Uterus (tissue), 4 donors: ENCODE results near the gene BCAR3. TPM values are rescaled to one million over a fixed set of nuclear protein-coding genes. Genes with fewer than 3 reads are reported as not detected.

Source experiments
- DNase-seq, 2 donors: peaks; one replicate each; pipeline ENCODE4 v3.0.0-alpha.2; 2019 to 2020
- H3K27ac ChIP-seq, 2 donors: fragments of 200-600 bp; sonication (generic); 1 replicate in 1 of 2; 2 replicates in 1 of 2; pipeline ENCODE4 v1.5.1; 2016 to 2018
- H3K27me3 ChIP-seq, 2 donors: fragments of 200-600 bp; sonication (generic); one replicate each; pipeline ENCODE4 v1.5.1; 2018 to 2019; ENCODE audit warnings: control low read depth in 1 of 2
- H3K36me3 ChIP-seq, 2 donors: fragments of 200-600 bp; sonication (generic); one replicate each; pipeline ENCODE4 v1.5.1; 2019; ENCODE audit warnings: control low read depth in 1 of 2
- H3K4me1 ChIP-seq, 2 donors: fragments of 200-600 bp; sonication (generic); one replicate each; pipeline ENCODE4 v1.5.1; 2018 to 2019; ENCODE audit warnings: control low read depth in 1 of 2
- H3K4me3 ChIP-seq, 2 donors: fragments of 200-600 bp; sonication (generic); 1 replicate in 1 of 2; 2 replicates in 1 of 2; pipeline ENCODE4 v1.5.1; 2018 to 2019; ENCODE audit warnings: mild to moderate bottlenecking in 1 of 2
- H3K9me3 ChIP-seq, 2 donors: fragments of 200-600 bp; sonication (generic); one replicate each; pipeline ENCODE4 v1.5.1; 2019; ENCODE audit warnings: control low read depth in 1 of 2
- CTCF ChIP-seq, 4 experiments: fragments of 200-600 bp in 2 of 4; fragments of 450-650 bp in 2 of 4; sonication (generic) in 2 of 4; IDR thresholded peaks; one replicate each; pipeline ENCODE4 v1.5.1; 2016 to 2019; ENCODE audit warnings: antibody characterized with exemption in 4 of 4, mild to moderate bottlenecking in 2 of 4, moderate library complexity in 1 of 4
- POLR2A ChIP-seq, 2 donors: fragments of 450-650 bp; IDR thresholded peaks; one replicate each; pipeline ENCODE4 v1.6.1; 2016; ENCODE audit warnings: antibody characterized with exemption in 2 of 2, mild to moderate bottlenecking in 1 of 2, moderate library complexity in 1 of 2
- intact Hi-C: fragments of 100-400 bp; cut with DNase I; formaldehyde crosslinking; loops from one replicate; pipeline ENCODE4 v1.15.1; 2023; ENCODE audit warnings: low total_unique reads
- total RNA-seq, 4 donors: library from RNA; depleted of rRNA in 3 of 4; stranded (reverse); fragments of >200 nt in 3 of 4; gene quantifications; one replicate each; pipeline versions ENCODE4 v1.1.0 to v1.2.4, GENCODE V29; 2014 to 2023
- donor health status: DM: yes; HTN: yes; CAD: no.

BCAR3 gene
- total RNA-seq, 4 donors from 2014 or later = 8.5 to 56.8 (median 20.2) TPM

GRCh38 chr1:93566227-93566626 is 115.4 kb downstream of the BCAR3 start:
- intact Hi-C loops = no loop called here
- peak in 1 of 2 donors; percentile 40 for DNase-seq
- no peaks in the 10 kb centered on the region for H3K36me3 ChIP-seq
- H3K9me3 ChIP-seq = no peaks in the 10 kb centered on the region
- no peaks in the 10 kb centered on the region for H3K27me3 ChIP-seq
- no peaks in the 10 kb centered on the region for H3K4me1 ChIP-seq
- H3K4me3 ChIP-seq = no peak overlapping the region
- TF ChIP-seq CTCF (IDR thresholded peaks at IDR 0.05) (no peak), POLR2A (IDR thresholded peaks at IDR 0.05) (no peak)
- H3K27ac ChIP-seq = peak overlapping the region; percentile 58 to 65

GRCh38 chr1:93565496-93566206 is 116.0 kb downstream of the BCAR3 start:
- no peaks in the 10 kb centered on the region for H3K4me1 ChIP-seq
- H3K36me3 ChIP-seq = peaks cover 0 to 2% of the 10 kb centered on the region in 2 donors
- H3K4me3 ChIP-seq = no peak overlapping the region
- peak overlapping the region; percentile 58 to 65 for H3K27ac ChIP-seq
- H3K9me3 ChIP-seq = no peaks in the 10 kb centered on the region
- DNase-seq = no peak
- H3K27me3 ChIP-seq = no peaks in the 10 kb centered on the region
- TF ChIP-seq POLR2A (IDR thresholded peaks at IDR 0.05) (no peak), CTCF (IDR thresholded peaks at IDR 0.05) (no peak)
- intact Hi-C loops = no loop called here

GRCh38 chr1:93559695-93560094 is 121.9 kb downstream of the BCAR3 start:
- DNase-seq = no peak
- Histone ChIP-seq H3K27me3 (no peaks in the 10 kb centered on the region), H3K9me3 (no peaks in the 10 kb centered on the region), H3K4me3 (no peak overlapping the region), H3K27ac (no peak overlapping the region), H3K4me1 (no peaks in the 10 kb centered on the region), H3K36me3 (peaks cover 0 to 2% of the 10 kb centered on the region in 2 donors)
- intact Hi-C loops = no loop called here
- TF ChIP-seq POLR2A (IDR thresholded peaks at IDR 0.05) = no peak

- Histone ChIP-seq H3K4me3 (no peak overlapping the region), H3K27ac (no peak overlapping the region), H3K36me3 (peaks cover 0 to 2% of the 10 kb centered on the region in 2 donors), H3K4me1 (no peaks in the 10 kb centered on the region), H3K27me3 (no peaks in the 10 kb centered on the region), H3K9me3 (no peaks in the 10 kb centered on the region)
- DNase-seq = no peak
- TF ChIP-seq CTCF (IDR thresholded peaks at IDR 0.05) (no peak), POLR2A (IDR thresholded peaks at IDR 0.05) (no peak)
- intact Hi-C loops = no loop called here
Observed at GRCh38 chr1:93559045-93559444, 122.6 kb downstream of the BCAR3 start.

- no peak for DNase-seq
- no peaks in the 10 kb centered on the region for H3K9me3 ChIP-seq
Observed at GRCh38 chr1:93556291-93556690, 125.3 kb downstream of the BCAR3 start.

More at GRCh38 chr1:93556291-93556690, 125.3 kb downstream of the BCAR3 start:
- Histone ChIP-seq H3K36me3 (peaks cover 0 to 2% of the 10 kb centered on the region in 2 donors), H3K4me1 (no peaks in the 10 kb centered on the region), H3K4me3 (no peak overlapping the region), H3K27ac (peak overlapping the region in 1 of 2 donors; percentile 45), H3K27me3 (no peaks in the 10 kb centered on the region)
- TF ChIP-seq CTCF (IDR thresholded peaks at IDR 0.05) (no peak), POLR2A (IDR thresholded peaks at IDR 0.05) (no peak)
- intact Hi-C loops = no loop called here
